Adipose tissue (tissue), 3 donors: ENCODE results near the gene CYP1B1. TPM values are rescaled to one million over a fixed set of nuclear protein-coding genes. Genes with fewer than 3 reads are reported as not detected.
"Not testable (repeated sequence)": the region's sequence is repeated elsewhere in the genome, so short reads cannot be mapped to it uniquely, and the experiment has no call there.

Experiments used
- H3K27ac ChIP-seq: one replicate; pipeline ENCODE4 v1.5.1; 2013; ENCODE audit warnings: low read depth, low read length
- WGBS, 3 donors: extraction: QIAGEN DNeasy Blood & Tissue Kit; methylation state at CpG; one replicate each; pipeline ENCODE4 v1.1.7; 2013; 5-methylcytosine and 5-hydroxymethylcytosine counted together
- polyA plus RNA-seq, 3 donors: library from polyadenylated mRNA; stranded (reverse); fragments of 200-250 nt; gene quantifications; one replicate each; pipeline ENCODE4 v1.2.3, GENCODE V29; 2013
- donor health status: healthy with polysubstance abuse.
- donor health status: Bipolar disorder and iron deficiency.
- donor health status: healthy.

The CYP1B1 gene
- polyA plus RNA-seq, 3 donors: 1.9 to 144 (median 43.9) TPM

- H3K27ac ChIP-seq: no peak overlapping the region
- WGBS, 3 donors: 91 to 99% (median 92%) methylated on average over 3 of the region's 3 CpGs
Observed at GRCh38 chr2:38104598-38104997, 28.6 kb upstream of the CYP1B1 start.

- H3K27ac ChIP-seq: no peak overlapping the region
- WGBS, 3 donors: 57 to 78% (median 67%) methylated on average over 3 of the region's 3 CpGs
Observed at GRCh38 chr2:38100328-38100727, 24.4 kb upstream of the CYP1B1 start.

- 44 to 60% (median 60%) methylated on average over 10 of the region's 10 CpGs for WGBS, 3 donors
Observed at GRCh38 chr2:38099099-38100028, 23.4 kb upstream of the CYP1B1 start.

DNA sequence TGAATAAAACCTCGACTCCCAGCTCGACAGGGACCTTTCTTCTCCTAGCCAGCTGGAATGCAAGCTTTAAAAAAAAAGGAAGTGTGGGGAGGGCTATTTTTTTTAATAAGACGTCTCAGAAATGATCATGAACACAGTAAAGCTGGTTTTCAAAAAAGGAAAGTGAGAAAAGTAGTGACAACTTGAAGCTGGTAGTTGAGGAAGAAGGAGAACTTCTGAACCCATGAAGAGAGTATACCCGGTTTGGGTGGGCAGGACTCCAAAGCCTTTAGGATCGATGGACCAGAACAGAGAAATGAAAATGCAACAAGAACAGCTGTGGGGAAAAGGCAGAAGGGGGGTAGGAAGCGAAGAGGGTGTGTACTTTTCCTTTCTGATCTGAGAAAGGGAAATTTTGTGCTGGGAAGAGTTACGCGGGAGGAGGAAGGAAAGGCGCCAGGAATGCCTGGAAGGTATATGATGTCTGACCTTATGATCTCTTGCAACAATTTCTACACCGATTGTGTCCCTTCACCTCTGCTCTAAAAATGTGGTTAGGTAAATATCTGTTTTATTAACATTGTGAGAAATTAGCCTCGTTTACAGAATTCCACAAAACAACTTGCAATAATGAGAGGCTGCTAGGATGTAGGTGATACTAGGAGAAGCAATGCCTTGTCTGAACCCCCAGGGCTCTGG lies 22.6 kb upstream of the CYP1B1 start:
- H3K27ac ChIP-seq: peak overlapping the region; percentile 64
- WGBS, 3 donors: 5 to 25% (median 16%) methylated on average over 11 of the region's 11 CpGs

More at GRCh38 chr2:38099099-38100028, 23.4 kb upstream of the CYP1B1 start:
- H3K27ac ChIP-seq: no peak overlapping the region

GRCh38 chr2:38097988-38098385 lies 22.0 kb upstream of the CYP1B1 start:
- H3K27ac ChIP-seq: peak overlapping the region; percentile 64
- 40 to 48% (median 41%) methylated on average over 4 of the region's 4 CpGs for WGBS, 3 donors

GRCh38 chr2:38097258-38097987 lies 21.5 kb upstream of the CYP1B1 start:
- 56 to 61% (median 59%) methylated on average over 2 of the region's 2 CpGs for WGBS, 3 donors
- H3K27ac ChIP-seq: no peak overlapping the region

DNA sequence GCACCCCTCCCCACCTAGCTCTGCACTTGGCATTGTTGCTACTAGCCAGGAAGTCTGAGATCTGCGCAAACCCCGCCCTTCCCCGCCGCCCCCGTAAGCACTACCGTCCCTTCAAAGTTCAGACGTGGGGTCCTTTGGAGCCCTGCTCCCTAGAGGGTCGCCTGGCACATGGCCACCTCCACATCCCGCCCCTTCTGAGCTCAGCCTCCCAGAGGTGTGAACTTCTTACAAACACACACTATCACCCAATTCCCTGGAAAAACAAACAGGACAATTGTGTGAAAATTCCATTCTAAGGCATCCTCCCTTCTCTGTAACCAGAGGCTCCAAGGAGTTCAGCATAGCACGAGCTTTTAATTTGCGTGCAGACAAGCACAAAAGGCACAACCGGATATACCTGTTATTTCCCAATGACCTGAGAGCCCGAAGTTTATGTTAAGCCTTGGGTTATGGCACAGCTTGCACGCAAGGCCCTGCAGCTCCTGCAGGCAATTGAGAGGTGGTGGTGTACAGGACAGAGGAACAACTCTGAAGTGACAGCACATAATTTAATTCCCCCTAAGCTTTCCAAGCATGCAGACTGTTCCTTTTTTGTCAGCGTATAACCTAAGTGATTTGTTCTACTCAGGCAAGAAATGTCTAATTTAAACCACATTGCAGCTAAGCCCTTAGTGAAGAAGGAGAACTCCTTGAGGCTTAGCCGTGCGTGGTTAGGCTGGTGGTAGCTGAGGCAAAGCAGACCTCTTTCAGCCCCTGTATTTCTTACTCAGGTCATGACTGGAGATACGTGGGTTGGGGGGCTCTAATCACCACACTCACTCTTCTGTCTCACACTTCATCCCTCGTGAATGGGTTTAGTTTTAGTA lies 20.3 kb upstream of the CYP1B1 start:
- 24 to 43% (median 33%) methylated on average over 19 of the region's 19 CpGs for WGBS, 3 donors

GRCh38 chr2:38095079-38095995 lies 19.4 kb upstream of the CYP1B1 start:
- 69 to 84% (median 71%) methylated on average over 11 of the region's 11 CpGs for WGBS, 3 donors
- H3K27ac ChIP-seq: no peak overlapping the region

More for the DNA sequence above, 20.3 kb upstream of the CYP1B1 start:
- H3K27ac ChIP-seq: no peak overlapping the region

DNA sequence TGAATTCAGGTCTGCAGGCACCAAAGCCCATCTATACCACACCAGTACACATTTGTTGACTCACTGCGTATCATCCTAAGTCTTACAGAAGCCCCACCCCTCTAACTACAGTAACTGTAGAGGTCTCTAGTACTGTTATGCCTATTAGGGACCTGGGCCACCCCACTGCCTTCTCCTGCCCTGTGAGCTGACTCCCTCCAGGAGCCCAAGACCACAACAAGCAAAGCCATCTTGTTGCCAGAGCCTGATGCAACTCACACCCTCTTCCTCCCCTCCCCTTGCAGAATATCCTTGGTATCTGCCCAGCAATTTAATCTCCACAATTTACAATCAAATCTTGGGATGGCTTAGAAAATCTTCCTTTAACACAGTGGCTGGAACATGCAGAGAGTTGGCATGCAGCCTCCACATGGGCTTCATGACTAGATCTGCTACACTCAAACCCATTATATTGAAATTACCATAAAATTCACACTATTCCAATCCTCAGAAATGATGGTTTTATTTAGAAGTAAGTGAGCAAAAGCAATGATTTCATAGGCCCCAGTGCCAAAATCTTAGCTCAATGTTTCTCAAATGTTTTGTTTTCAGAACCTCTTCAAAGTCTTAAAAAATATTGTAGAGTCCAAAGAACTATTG lies 17.7 kb upstream of the CYP1B1 start:
- 79 to 95% (median 95%) methylated on average over 1 of the region's 1 CpG for WGBS, 3 donors
- no peak overlapping the region for H3K27ac ChIP-seq

DNA sequence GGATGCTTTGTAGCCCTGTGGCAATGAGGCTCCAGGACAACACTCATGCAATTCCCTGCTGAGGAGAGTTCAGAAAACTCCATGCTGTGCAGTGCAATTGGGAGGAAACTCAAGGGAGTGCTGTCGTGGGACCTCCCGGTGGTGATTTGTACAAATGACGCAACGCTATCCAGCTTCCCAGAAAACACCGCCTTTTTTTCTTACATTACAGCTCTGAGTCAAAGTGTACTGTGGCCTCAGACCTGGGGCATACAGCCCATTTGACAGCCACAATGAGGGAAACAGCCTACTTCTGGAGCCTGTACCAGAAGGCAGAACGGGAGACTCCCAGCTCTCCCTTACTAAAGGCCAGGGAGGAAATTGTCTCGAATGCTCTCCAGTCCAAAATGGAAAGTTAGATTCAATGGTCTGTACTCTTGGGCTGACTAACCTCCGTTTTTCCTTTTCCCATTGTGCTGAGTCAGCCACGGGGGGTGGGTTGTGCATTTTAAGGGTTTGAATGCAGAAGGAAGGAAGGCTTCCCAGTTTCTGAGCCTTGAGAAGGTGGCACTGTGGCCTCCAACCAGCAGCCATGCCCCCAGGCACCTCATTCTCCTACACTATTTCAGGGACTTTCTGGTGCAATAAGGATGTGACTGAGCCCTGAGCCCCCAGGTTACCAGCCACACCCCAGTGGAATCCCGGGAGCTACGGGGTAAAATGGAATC lies 16.4 kb upstream of the CYP1B1 start:
- H3K27ac ChIP-seq: peak overlapping the region; percentile 46
- 25 to 59% (median 27%) methylated on average over 11 of the region's 11 CpGs for WGBS, 3 donors

DNA sequence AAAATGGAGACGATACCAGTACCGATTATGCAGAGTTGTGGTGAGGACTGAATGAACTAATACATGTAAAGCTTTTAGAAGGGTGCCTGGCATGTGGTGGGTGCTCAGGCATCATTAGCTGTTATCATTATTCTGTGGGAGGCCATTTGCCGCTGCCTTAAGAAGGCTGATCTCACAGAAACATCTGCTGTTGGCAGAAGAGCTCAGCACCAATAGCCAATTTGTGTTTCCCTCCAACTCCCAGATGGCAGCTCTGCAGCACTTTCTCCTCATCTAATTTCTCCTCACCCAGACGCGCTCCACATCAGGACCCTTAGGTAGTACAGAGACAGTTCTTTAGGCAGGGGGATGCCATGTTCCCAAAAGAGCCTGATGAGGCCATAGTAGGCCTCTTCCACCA lies 15.8 kb upstream of the CYP1B1 start:
- H3K27ac ChIP-seq: no peak overlapping the region

GRCh38 chr2:38090928-38091327 lies 15.0 kb upstream of the CYP1B1 start:
- H3K27ac ChIP-seq: no peak overlapping the region

More for the DNA sequence above, 15.8 kb upstream of the CYP1B1 start:
- 69 to 86% (median 72%) methylated on average over 5 of the region's 5 CpGs for WGBS, 3 donors

GRCh38 chr2:38090212-38090611 lies 14.3 kb upstream of the CYP1B1 start:
- H3K27ac ChIP-seq: not testable (repeated sequence)
- 84 to 91% (median 84%) methylated on average over 6 of the region's 6 CpGs for WGBS, 3 donors

More at GRCh38 chr2:38090928-38091327, 15.0 kb upstream of the CYP1B1 start:
- WGBS, 3 donors: 77 to 89% (median 80%) methylated on average over 5 of the region's 5 CpGs

DNA sequence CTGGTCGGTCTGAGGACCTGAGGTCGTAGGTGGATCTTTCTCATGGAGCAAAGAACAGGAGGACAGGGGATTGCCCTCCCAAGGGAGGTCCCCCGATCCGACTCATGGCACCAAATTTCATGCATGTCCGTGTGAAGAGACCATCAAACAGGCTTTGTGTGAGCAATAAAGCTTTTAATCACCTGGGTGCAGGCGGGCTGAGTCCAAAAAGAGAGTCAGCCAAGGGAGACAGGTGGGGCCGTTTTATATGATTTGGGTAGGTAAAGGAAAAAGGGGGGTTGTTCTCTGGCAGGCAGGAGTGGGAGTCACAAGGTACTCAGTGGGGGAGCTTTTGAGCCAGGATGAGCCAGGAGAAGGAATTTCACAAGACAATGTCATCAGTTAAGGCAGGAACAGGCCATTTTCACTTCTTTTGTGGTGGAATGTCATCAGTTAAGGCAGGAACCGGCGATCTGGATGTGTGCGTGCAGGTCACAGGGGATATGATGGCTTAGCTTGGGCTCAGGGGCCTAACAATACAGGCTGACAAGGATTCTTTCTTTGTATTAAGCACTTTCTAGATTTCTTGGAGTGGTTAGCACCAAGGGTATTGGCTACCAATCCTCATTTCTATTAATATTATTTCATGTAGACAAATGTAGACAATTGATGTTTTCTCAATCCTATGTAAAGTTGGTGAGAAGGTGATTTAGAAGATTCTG lies 10.2 kb upstream of the CYP1B1 start:
- 84 to 91% (median 88%) methylated on average over 10 of the region's 10 CpGs for WGBS, 3 donors
- not testable (repeated sequence) for H3K27ac ChIP-seq

- WGBS, 3 donors: 64 to 88% (median 85%) methylated on average over 8 of the region's 8 CpGs
Observed at GRCh38 chr2:38084556-38084955, 8.6 kb upstream of the CYP1B1 start.

More at GRCh38 chr2:38084556-38084955, 8.6 kb upstream of the CYP1B1 start:
- H3K27ac ChIP-seq: not testable (repeated sequence)
